HEK293 (cell line): ENCODE data around the gene RIMS4.

Experiments used
- CTCF ChIP-seq: fragments of 450-650 bp; formaldehyde crosslinking; IDR thresholded peaks from 2 replicates; pipeline ENCODE4 v1.5.1; 2016; ENCODE audit warnings: missing biosample characterization, missing genetic modification characterization
- EGR2 ChIP-seq: fragments of 450-650 bp; formaldehyde crosslinking; IDR thresholded peaks from 2 replicates; pipeline ENCODE4 v1.5.1; 2016; ENCODE audit warnings: low read depth, missing biosample characterization, missing genetic modification characterization
- OSR2 ChIP-seq: fragments of 450-650 bp; formaldehyde crosslinking; IDR thresholded peaks from 2 replicates; pipeline ENCODE4 v1.5.1; 2016; ENCODE audit warnings: missing biosample characterization, missing genetic modification characterization
- SP2 ChIP-seq: fragments of 450-650 bp; formaldehyde crosslinking; IDR thresholded peaks from 2 replicates; pipeline ENCODE4 v1.5.1; 2016; ENCODE audit warnings: missing biosample characterization, missing genetic modification characterization
- ZBTB17 ChIP-seq: fragments of 450-650 bp; formaldehyde crosslinking; IDR thresholded peaks from 2 replicates; pipeline ENCODE4 v1.5.1; 2016; ENCODE audit warnings: missing biosample characterization, missing genetic modification characterization
- ZNF148 ChIP-seq: fragments of 450-650 bp; formaldehyde crosslinking; IDR thresholded peaks from 2 replicates; pipeline ENCODE4 v1.5.0; 2017; ENCODE audit warnings: missing biosample characterization, missing genetic modification characterization, borderline replicate concordance
- ZNF23 ChIP-seq: fragments of 450-650 bp; formaldehyde crosslinking; IDR thresholded peaks from 2 replicates; pipeline ENCODE4 v1.5.1; 2016; ENCODE audit warnings: missing biosample characterization, missing genetic modification characterization, borderline replicate concordance
- ZNF362 ChIP-seq: fragments of 450-650 bp; formaldehyde crosslinking; IDR thresholded peaks from 2 replicates; pipeline ENCODE4 v1.5.1; 2016; ENCODE audit warnings: missing biosample characterization, missing genetic modification characterization
- ZNF558 ChIP-seq: fragments of 450-650 bp; formaldehyde crosslinking; IDR thresholded peaks from 2 replicates; pipeline ENCODE4 v1.5.1; 2016; ENCODE audit warnings: missing biosample characterization, missing genetic modification characterization
- ZNF624 ChIP-seq: fragments of 450-650 bp; formaldehyde crosslinking; IDR thresholded peaks from 2 replicates; pipeline ENCODE4 v1.5.1; 2017; ENCODE audit warnings: missing biosample characterization, missing genetic modification characterization
- ZNF776 ChIP-seq: fragments of 450-650 bp; formaldehyde crosslinking; IDR thresholded peaks from 2 replicates; pipeline ENCODE4 v1.5.0; 2017; ENCODE audit warnings: missing biosample characterization, missing genetic modification characterization, borderline replicate concordance
- ZNF785 ChIP-seq: fragments of 450-650 bp; formaldehyde crosslinking; IDR thresholded peaks from 2 replicates; pipeline ENCODE4 v1.5.1; 2016; ENCODE audit warnings: missing biosample characterization, missing genetic modification characterization

GRCh38 chr20:44805979-44806620, 4.2 kb downstream of the RIMS4 start:
- no peak for TF ChIP-seq ZNF148
- no peak for TF ChIP-seq OSR2 (tag by site-specific recombination)
- no peak for TF ChIP-seq CTCF (tag by site-specific recombination)
- TF ChIP-seq ZNF558, result no peak
- no peak for TF ChIP-seq ZNF362 (tag by site-specific recombination)
- peak; percentile 42; the same call in 1 of the 2 replicates for TF ChIP-seq ZBTB17 (tag by site-specific recombination)
- no peak for TF ChIP-seq EGR2 (tag by site-specific recombination)
- TF ChIP-seq SP2 (tag by site-specific recombination), result peak; percentile 54
- TF ChIP-seq ZNF785 (tag by site-specific recombination), result no peak
- TF ChIP-seq ZNF624 (tag by site-specific recombination), result no peak
- TF ChIP-seq ZNF23 (tag by site-specific recombination), result no peak
- no peak for TF ChIP-seq ZNF776 (tag by site-specific recombination)
